OCI-LY3 (cell line): ENCODE data around the gene JARID2.

Experiments used
- H2AFZ ChIP-seq: fragments of 200-600, 300-600 bp; shearing (Covaris generic); 2 replicates; pipeline ENCODE4 v1.6.0; 2014; ENCODE audit warnings: antibody characterized with exemption, low read depth, low read length
- H3K27ac ChIP-seq: fragments of 200-600, 300-600 bp; sonication (generic); 2 replicates; pipeline ENCODE4 v1.5.1; 2014; ENCODE audit warnings: mild to moderate bottlenecking, low read length, moderate library complexity, mixed read lengths
- H3K27me3 ChIP-seq: fragments of 200-600, 300-600 bp; sonication (generic); 2 replicates; pipeline ENCODE4 v1.6.1; 2014; ENCODE audit warnings: low read depth, low read length, mixed read lengths
- H3K36me3 ChIP-seq: fragments of 200-600, 300-600 bp; sonication (generic); replicated peaks from 2 replicates; pipeline ENCODE3; 2014; ENCODE audit warnings: low read depth, low read length, mixed read lengths
- H3K4me1 ChIP-seq: fragments of 300-600, 200-600 bp; sonication (generic); 2 replicates; pipeline ENCODE4 v1.6.1; 2014; ENCODE audit warnings: low read length, mixed read lengths
- H3K4me2 ChIP-seq: fragments of 200-600, 300-600 bp; sonication (generic); 2 replicates; pipeline ENCODE4 v1.6.1; 2014; ENCODE audit warnings: low read length, mixed read lengths
- H3K4me3 ChIP-seq: fragments of 300-600, 200-600 bp; sonication (generic); 2 replicates; pipeline ENCODE4 v1.5.1; 2014; ENCODE audit warnings: antibody characterized with exemption, mild to moderate bottlenecking, low read length, moderate library complexity
- H3K79me2 ChIP-seq: fragments of 300-600, 200-600 bp; shearing (Covaris generic); 2 replicates; pipeline ENCODE4 v1.6.1; 2014; ENCODE audit warnings: mild to moderate bottlenecking, low read length, mixed read lengths
- H3K9ac ChIP-seq: fragments of 300-600, 200-600 bp; shearing (Covaris generic); 2 replicates; pipeline ENCODE4 v1.6.0; 2014; ENCODE audit warnings: mild to moderate bottlenecking, low read length, moderate library complexity
- H3K9me3 ChIP-seq: fragments of 200-600, 300-600 bp; shearing (Covaris generic); 2 replicates; pipeline ENCODE4 v1.6.1; 2014; ENCODE audit warnings: low read length, mixed read lengths; ENCODE audit not compliant: insufficient read depth
- H4K20me1 ChIP-seq: fragments of 200-600, 300-600 bp; sonication (generic); 2 replicates; pipeline ENCODE4 v1.6.1; 2016; ENCODE audit warnings: low read length, mixed read lengths; ENCODE audit not compliant: insufficient read depth
- CTCF ChIP-seq: fragments of 200-600, 300-600 bp; sonication (generic); IDR thresholded peaks from 2 replicates; pipeline ENCODE4 v1.5.1; 2014; ENCODE audit warnings: antibody characterized with exemption, low read length, low read depth
- EZH2phosphoT487 ChIP-seq: fragments of 200-600 bp; shearing (Covaris generic); IDR thresholded peaks from 2 replicates; pipeline ENCODE4 v1.6.1; 2018; ENCODE audit warnings: antibody characterized with exemption, mixed run types, low read depth

The JARID2 gene

GRCh38 chr6:15239616-15240364 lies 6.1 kb upstream of the JARID2 start:
- Histone ChIP-seq H3K27ac (no peak overlapping the region), H3K9ac (no peak overlapping the region)

GRCh38 chr6:15242503-15242902 lies 3.4 kb upstream of the JARID2 start:
- Histone ChIP-seq H3K27ac (no peak overlapping the region), H3K27me3 (no peaks in the 10 kb centered on the region), H3K4me1 (peaks cover 9% of the 10 kb centered on the region; the same call in 1 of the 2 replicates), H3K4me3 (no peak overlapping the region), H3K9me3 (no peaks in the 10 kb centered on the region), H2AFZ (no peak overlapping the region), H3K79me2 (peaks cover 17% of the 10 kb centered on the region), H3K36me3 (no peaks in the 10 kb centered on the region), H3K4me2 (no peak overlapping the region), H3K9ac (no peak overlapping the region), H4K20me1 (no peaks in the 10 kb centered on the region)
- TF ChIP-seq CTCF, result no peak
- TF ChIP-seq EZH2phosphoT487, result no peak

More at GRCh38 chr6:15239616-15240364, 6.1 kb upstream of the JARID2 start:
- Histone ChIP-seq H3K4me1 (peaks cover 9% of the 10 kb centered on the region; the same call in 1 of the 2 replicates), H3K4me3 (no peak overlapping the region), H3K4me2 (no peak overlapping the region), H2AFZ (no peak overlapping the region), H3K79me2 (no peaks in the 10 kb centered on the region), H4K20me1 (no peaks in the 10 kb centered on the region), H3K27me3 (no peaks in the 10 kb centered on the region), H3K36me3 (no peaks in the 10 kb centered on the region), H3K9me3 (no peaks in the 10 kb centered on the region)
- TF ChIP-seq EZH2phosphoT487 (no peak), CTCF (no peak)

GRCh38 chr6:15242937-15243614 lies 2.8 kb upstream of the JARID2 start:
- Histone ChIP-seq H3K27me3 (no peaks in the 10 kb centered on the region), H3K4me3 (no peak overlapping the region), H2AFZ (no peak overlapping the region), H3K9me3 (no peaks in the 10 kb centered on the region), H4K20me1 (no peaks in the 10 kb centered on the region), H3K4me1 (peaks cover 9% of the 10 kb centered on the region; the same call in 1 of the 2 replicates), H3K79me2 (peaks cover 22% of the 10 kb centered on the region), H3K36me3 (no peaks in the 10 kb centered on the region), H3K4me2 (no peak overlapping the region), H3K27ac (no peak overlapping the region), H3K9ac (no peak overlapping the region)
- TF ChIP-seq CTCF (no peak), EZH2phosphoT487 (no peak)

- H4K20me1 ChIP-seq, result peaks cover 3% of the 10 kb centered on the region
- peak overlapping the region; percentile 88; the same call in 1 of the 2 replicates for H3K9ac ChIP-seq
- no peaks in the 10 kb centered on the region for H3K27me3 ChIP-seq
- TF ChIP-seq EZH2phosphoT487 (no peak), CTCF (no peak)
- H3K36me3 ChIP-seq, result no peaks in the 10 kb centered on the region
- no peak overlapping the region for H3K27ac ChIP-seq
- H3K4me3 ChIP-seq, result peak overlapping the region; percentile 94
- peak overlapping the region; percentile 87 for H3K4me2 ChIP-seq
- H3K4me1 ChIP-seq, result peaks cover 4% of the 10 kb centered on the region; the same call in 1 of the 2 replicates
- no peaks in the 10 kb centered on the region for H3K9me3 ChIP-seq
- H3K79me2 ChIP-seq, result peaks cover 26% of the 10 kb centered on the region
- no peak overlapping the region for H2AFZ ChIP-seq
These were observed 1.8 kb upstream of the JARID2 start for GRCh38 chr6:15243910-15244619.
